PC-9 (cell line): Measurements from ENCODE around the gene GNAQ. TPM values are rescaled to one million over a fixed set of nuclear protein-coding genes. Genes with fewer than 3 reads are reported as not detected.
A peak's percentile ranks its signal among the peaks of the same experiment; 100 is the strongest.

Experiments
- BruUV-seq: library from RNA; stranded (reverse); fragments of 400-500 nt; replicated peaks from 2 replicates; lab custom pipeline; 2021; lab: Mats Ljungman, UMichigan
- CTCF ChIA-PET: fragments of 300-600 bp; sonication (Branson Sonifier 250); formaldehyde crosslinking; loops from one replicate; lab custom pipeline; 2022; ENCODE audit warnings: antibody characterized with exemption; lab: Charles Lee
- POLR2A ChIA-PET: fragments of 300-600 bp; sonication (Branson Sonifier 250); formaldehyde crosslinking; loops from one replicate; lab custom pipeline; 2022; ENCODE audit warnings: antibody characterized with exemption; ENCODE audit not compliant: unreplicated experiment; lab: Charles Lee
- DNase-seq, 2 experiments: peaks; one replicate each; pipeline versions ENCODE4 v3.0.0 to v3.0.0-alpha.2; 2015 to 2022; ENCODE audit warnings: mixed read lengths in 1 of 2
- H2AFZ ChIP-seq: fragments of 200-600 bp; sonication (generic); 2 replicates; pipeline ENCODE4 v1.8.1; 2017; ENCODE audit warnings: antibody characterized with exemption
- H3F3A ChIP-seq: fragments of 200-600 bp; sonication (generic); 2 replicates; pipeline ENCODE4 v1.8.1; 2017; ENCODE audit warnings: antibody characterized with exemption, mild to moderate bottlenecking, low read depth; ENCODE audit not compliant: insufficient read depth
- H3K27ac ChIP-seq: fragments of 200-600 bp; sonication (generic); 2 replicates; pipeline ENCODE4 v1.6.1; 2016; ENCODE audit warnings: mixed run types
- H3K27me3 ChIP-seq: fragments of 200-600 bp; sonication (generic); 2 replicates; pipeline ENCODE4 v1.6.1; 2016; ENCODE audit warnings: low read depth, mixed run types; ENCODE audit not compliant: insufficient read depth
- H3K36me3 ChIP-seq: fragments of 200-600 bp; sonication (generic); 2 replicates; pipeline ENCODE4 v1.6.1; 2016; ENCODE audit warnings: low read depth, mixed run types
- H3K4me1 ChIP-seq: fragments of 200-600 bp; sonication (generic); replicated peaks from 2 replicates; pipeline ENCODE4 v1.6.1; 2016; ENCODE audit warnings: mixed run types; ENCODE audit not compliant: insufficient read depth
- H3K4me2 ChIP-seq: fragments of 200-600 bp; sonication (generic); 2 replicates; pipeline ENCODE4 v1.6.1; 2017; ENCODE audit warnings: mixed run types
- H3K4me3 ChIP-seq: fragments of 200-600 bp; sonication (generic); 2 replicates; pipeline ENCODE4 v1.6.1; 2016; ENCODE audit warnings: mixed run types
- H3K79me2 ChIP-seq: fragments of 200-600 bp; sonication (generic); 2 replicates; pipeline ENCODE4 v1.6.1; 2017; ENCODE audit warnings: low read depth, mixed run types
- H3K9me2 ChIP-seq: fragments of 200-600 bp; sonication (generic); 2 replicates; pipeline ENCODE4 v1.8.1; 2017; ENCODE audit warnings: mild to moderate bottlenecking; ENCODE audit not compliant: insufficient read depth
- H3K9me3 ChIP-seq: fragments of 200-600 bp; sonication (generic); 2 replicates; pipeline ENCODE4 v1.8.1; 2016; ENCODE audit warnings: low read depth; ENCODE audit not compliant: insufficient read depth
- H4K20me1 ChIP-seq: fragments of 200-600 bp; sonication (generic); 2 replicates; pipeline ENCODE4 v1.8.1; 2017; ENCODE audit not compliant: insufficient read depth
- CTCF ChIP-seq: fragments of 200-600 bp; sonication (generic); conservative IDR thresholded peaks from 2 replicates; pipeline ENCODE4 v1.6.1; 2017; ENCODE audit warnings: mixed run types, antibody characterized with exemption, mild to moderate bottlenecking, moderate library complexity
- EZH2 ChIP-seq: fragments of 200-600 bp; sonication (generic); IDR thresholded peaks from 2 replicates; pipeline ENCODE4 v1.8.0; 2017; ENCODE audit warnings: antibody characterized with exemption, low read depth
- intact Hi-C: fragments of 100-400 bp; cut with micrococcal nuclease; formaldehyde crosslinking; loops from one replicate; pipeline ENCODE4 v1.10.0; 2022; ENCODE audit not compliant: unreplicated experiment
- total RNA-seq: library from RNA; stranded (reverse); gene quantifications from 2 replicates; pipeline ENCODE4 v1.2.3, GENCODE V29; 2021

GNAQ gene
- total RNA-seq, 1 experiment from 2014 or later, result 51.6 TPM

DNA sequence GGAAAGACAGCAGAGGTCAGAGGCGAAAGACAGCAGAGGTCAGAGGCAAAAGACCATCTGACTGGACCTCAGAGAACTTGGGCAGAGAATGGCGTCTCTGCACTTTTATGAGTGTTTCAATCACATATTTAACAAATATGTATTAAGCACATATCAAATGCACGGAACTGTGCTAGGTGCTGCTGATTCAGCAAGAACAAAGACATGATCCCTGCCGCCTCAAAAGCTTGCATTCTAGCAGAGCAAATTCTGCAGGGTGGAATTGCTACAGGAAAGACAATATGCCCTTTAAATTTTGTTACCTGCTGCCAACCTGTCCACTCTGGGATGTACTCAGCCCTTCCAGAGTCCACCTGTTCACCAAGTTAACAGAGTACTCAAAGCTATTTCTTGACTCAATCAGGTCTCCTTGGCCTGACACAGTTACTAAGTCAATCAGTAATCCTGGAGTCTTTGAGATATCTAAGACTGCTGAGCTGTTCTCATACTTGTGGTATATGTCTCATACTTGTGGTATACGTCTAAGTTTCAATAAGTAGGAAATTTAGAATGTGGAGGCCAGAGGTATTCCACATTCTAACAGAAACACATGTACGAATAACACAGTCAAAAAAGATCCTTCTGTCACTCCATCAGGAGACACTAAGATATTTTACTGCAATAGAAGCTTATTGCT, 131.8 kb downstream of the GNAQ start:
- CTCF ChIA-PET, result interaction anchor here (0.6 kb wide), 1 partner anchor 210 kb away, joined by 3 read pairs; no protein-coding TSS in a partner anchor
- no peaks in the 10 kb centered on the region for H3K27me3 ChIP-seq

GRCh38 chr9:77898864-77899263, 132.7 kb downstream of the GNAQ start:
- peaks cover 13% of the 10 kb centered on the region; the same call in 1 of the 2 replicates for H3K79me2 ChIP-seq
- H2AFZ ChIP-seq, result no peak overlapping the region
- H3K9me3 ChIP-seq, result no peaks in the 10 kb centered on the region
- no TSS peak for BruUV-seq
- H3F3A ChIP-seq, result peaks cover 7% of the 10 kb centered on the region; the same call in 1 of the 2 replicates
- no peaks in the 10 kb centered on the region for H3K27me3 ChIP-seq
- peaks cover 7% of the 10 kb centered on the region; the same call in 1 of the 2 replicates for H3K36me3 ChIP-seq
- DNase-seq, result no peak
- no peaks in the 10 kb centered on the region for H3K9me2 ChIP-seq
- intact Hi-C loops, result no loop called here
- no peaks in the 10 kb centered on the region for H4K20me1 ChIP-seq
- ChIA-PET CTCF (no interaction called here), POLR2A (no interaction called here)
- H3K4me1 ChIP-seq, result peaks cover 29% of the 10 kb centered on the region
- H3K4me2 ChIP-seq, result no peak overlapping the region
- no peak overlapping the region for H3K27ac ChIP-seq
- TF ChIP-seq CTCF (no peak), EZH2 (no peak)
- no peak overlapping the region for H3K4me3 ChIP-seq

More for the DNA sequence above, 131.8 kb downstream of the GNAQ start:
- peaks cover 7% of the 10 kb centered on the region; the same call in 1 of the 2 replicates for H3K36me3 ChIP-seq
- H3F3A ChIP-seq, result peaks cover 16% of the 10 kb centered on the region
- no peak overlapping the region for H3K4me2 ChIP-seq
- POLR2A ChIA-PET, result no interaction called here
- no peaks in the 10 kb centered on the region for H4K20me1 ChIP-seq
- no TSS peak for BruUV-seq
- H3K27ac ChIP-seq, result no peak overlapping the region
- H3K9me3 ChIP-seq, result no peaks in the 10 kb centered on the region
- H3K4me1 ChIP-seq, result peaks cover 39% of the 10 kb centered on the region
- peaks cover 13% of the 10 kb centered on the region; the same call in 1 of the 2 replicates for H3K79me2 ChIP-seq
- H3K4me3 ChIP-seq, result no peak overlapping the region
- H2AFZ ChIP-seq, result no peak overlapping the region
- peak in 1 of 2 experiments; percentile 61 for DNase-seq
- TF ChIP-seq EZH2 (no peak), CTCF (no peak)
- H3K9me2 ChIP-seq, result no peaks in the 10 kb centered on the region
- intact Hi-C loops, result loop anchor here (10.0 kb wide), 1 partner anchor 185 kb away; no protein-coding TSS in a partner anchor

DNA sequence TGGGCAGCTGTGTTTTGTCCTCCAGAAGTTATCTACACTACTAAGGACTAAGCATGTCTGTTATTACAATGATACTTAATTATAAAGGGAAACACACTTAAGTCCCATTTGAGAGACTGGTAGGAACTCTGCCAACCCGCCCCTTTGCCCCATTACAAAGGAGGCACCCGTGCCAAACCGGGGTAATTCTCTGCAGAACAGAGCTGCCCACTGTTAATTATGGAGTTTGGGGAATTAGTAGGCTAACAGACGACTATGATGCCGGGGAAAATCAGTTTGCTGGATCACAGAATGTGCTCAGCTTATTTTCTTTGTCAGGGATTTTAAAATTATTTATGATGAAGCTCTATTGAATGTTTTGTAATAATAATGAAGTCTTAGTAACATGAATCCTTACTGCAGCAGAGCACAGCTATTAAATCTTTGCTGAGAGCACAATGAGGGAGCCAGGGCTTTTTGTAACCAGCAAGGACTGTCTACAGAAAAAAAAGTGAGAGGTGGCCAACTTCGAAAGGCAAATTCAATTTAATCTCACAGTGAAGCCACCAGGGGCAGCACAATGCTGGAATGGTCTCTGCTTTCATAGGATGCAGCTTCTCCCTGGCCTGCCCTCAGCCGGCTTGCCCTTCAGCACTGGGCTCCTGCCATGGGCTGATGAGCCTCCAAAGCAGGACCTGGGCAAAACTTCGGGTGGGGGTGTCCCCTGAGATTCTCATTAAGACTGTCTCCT, 134.5 kb downstream of the GNAQ start:
- no TSS peak for BruUV-seq

More for the DNA sequence above, 134.5 kb downstream of the GNAQ start:
- TF ChIP-seq CTCF (no peak), EZH2 (no peak)
- Histone ChIP-seq H3K79me2 (peaks cover 8% of the 10 kb centered on the region; the same call in 1 of the 2 replicates), H3K4me2 (no peak overlapping the region), H3K9me3 (no peaks in the 10 kb centered on the region), H4K20me1 (no peaks in the 10 kb centered on the region), H3K4me3 (no peak overlapping the region), H3K36me3 (0 out of 2 replicates have a peak, but pooled peaks cover 3% of the 10 kb centered on the region), H3K27me3 (no peaks in the 10 kb centered on the region), H3K27ac (no peak overlapping the region), H3F3A (no peaks in the 10 kb centered on the region; the same call in 1 of the 2 replicates), H2AFZ (no peak overlapping the region), H3K4me1 (0 out of 2 replicates have a peak, but pooled peaks cover 11% of the 10 kb centered on the region), H3K9me2 (no peaks in the 10 kb centered on the region)
- no peak for DNase-seq
- ChIA-PET POLR2A (no interaction called here), CTCF (no interaction called here)
- intact Hi-C loops, result no loop called here
